ENCODE results near the gene SV2B.

Gene SV2B

DNA sequence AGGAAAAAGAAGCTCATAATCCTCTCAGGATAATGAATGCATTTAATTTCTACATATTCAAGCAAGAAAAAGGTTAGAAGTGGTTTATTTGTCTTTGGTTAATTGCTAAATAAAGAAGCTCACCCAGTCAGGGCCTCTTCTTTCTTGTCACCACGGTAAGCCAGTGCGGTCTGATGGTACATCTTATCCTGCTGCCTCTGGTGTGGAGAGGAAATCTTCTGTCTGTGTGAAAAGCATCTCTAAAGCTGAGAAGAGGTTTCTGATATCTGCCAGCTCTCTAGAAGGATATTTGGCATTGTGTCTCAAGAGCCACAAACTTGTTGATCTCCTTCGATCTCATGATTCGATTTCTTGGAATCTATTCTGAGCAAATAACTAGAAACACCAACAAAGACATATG is 144.9 kb downstream of the SV2B start:
- TF ChIP-seq, protein P1, sequence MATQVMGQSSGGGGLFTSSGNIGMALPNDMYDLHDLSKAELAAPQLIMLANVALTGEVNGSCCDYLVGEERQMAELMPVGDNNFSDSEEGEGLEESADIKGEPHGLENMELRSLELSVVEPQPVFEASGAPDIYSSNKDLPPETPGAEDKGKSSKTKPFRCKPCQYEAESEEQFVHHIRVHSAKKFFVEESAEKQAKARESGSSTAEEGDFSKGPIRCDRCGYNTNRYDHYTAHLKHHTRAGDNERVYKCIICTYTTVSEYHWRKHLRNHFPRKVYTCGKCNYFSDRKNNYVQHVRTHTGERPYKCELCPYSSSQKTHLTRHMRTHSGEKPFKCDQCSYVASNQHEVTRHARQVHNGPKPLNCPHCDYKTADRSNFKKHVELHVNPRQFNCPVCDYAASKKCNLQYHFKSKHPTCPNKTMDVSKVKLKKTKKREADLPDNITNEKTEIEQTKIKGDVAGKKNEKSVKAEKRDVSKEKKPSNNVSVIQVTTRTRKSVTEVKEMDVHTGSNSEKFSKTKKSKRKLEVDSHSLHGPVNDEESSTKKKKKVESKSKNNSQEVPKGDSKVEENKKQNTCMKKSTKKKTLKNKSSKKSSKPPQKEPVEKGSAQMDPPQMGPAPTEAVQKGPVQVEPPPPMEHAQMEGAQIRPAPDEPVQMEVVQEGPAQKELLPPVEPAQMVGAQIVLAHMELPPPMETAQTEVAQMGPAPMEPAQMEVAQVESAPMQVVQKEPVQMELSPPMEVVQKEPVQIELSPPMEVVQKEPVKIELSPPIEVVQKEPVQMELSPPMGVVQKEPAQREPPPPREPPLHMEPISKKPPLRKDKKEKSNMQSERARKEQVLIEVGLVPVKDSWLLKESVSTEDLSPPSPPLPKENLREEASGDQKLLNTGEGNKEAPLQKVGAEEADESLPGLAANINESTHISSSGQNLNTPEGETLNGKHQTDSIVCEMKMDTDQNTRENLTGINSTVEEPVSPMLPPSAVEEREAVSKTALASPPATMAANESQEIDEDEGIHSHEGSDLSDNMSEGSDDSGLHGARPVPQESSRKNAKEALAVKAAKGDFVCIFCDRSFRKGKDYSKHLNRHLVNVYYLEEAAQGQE (IDR thresholded peaks at IDR 0.05; ENCODE audit: insufficient read depth in 1 of 2, low read depth in 2 of 2, low read length in 2 of 2) = no peak
- TF ChIP-seq TAF1 (IDR thresholded peaks at IDR 0.05; ENCODE audit: borderline replicate concordance, insufficient read depth, low read length) = no peak
- no peak for TF ChIP-seq SIN3A (IDR thresholded peaks at IDR 0.05; ENCODE audit: borderline replicate concordance, insufficient read depth, low read length)
- TF ChIP-seq FOXP2 (optimal IDR thresholded peaks at IDR 0.05; ENCODE audit: borderline replicate concordance, extremely low read depth, extremely low read length, insufficient read depth) = no peak
- no peak for TF ChIP-seq POLR2AphosphoS5 (IDR thresholded peaks at IDR 0.05; ENCODE audit: low read depth, low read length)

DNA sequence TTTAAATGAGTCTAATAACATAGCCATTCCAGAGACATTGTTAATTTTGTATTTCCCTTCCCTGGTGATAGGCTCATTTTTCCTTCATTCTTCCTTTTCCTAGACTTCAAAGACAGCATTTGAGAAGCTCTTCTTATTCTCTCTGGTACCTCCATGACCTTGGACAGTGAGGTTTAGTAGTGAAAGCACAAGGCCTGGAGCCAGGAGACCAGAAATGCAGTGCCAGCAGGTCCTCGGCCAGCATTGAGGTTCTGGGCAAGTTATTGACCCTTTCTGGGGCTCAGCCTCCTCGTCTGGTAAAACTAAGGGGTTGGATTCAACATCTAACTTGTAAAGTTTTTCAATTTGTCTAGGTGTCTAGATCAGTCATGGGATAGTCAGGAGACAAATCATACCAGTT is 146.9 kb downstream of the SV2B start:
- TF ChIP-seq, protein P1 (IDR thresholded peaks at IDR 0.05; ENCODE audit: insufficient read depth in 1 of 2, low read depth in 2 of 2, low read length in 2 of 2) = no peak
- TF ChIP-seq FOXP2 (optimal IDR thresholded peaks at IDR 0.05; ENCODE audit: borderline replicate concordance, extremely low read depth, extremely low read length, insufficient read depth) (no peak), TAF1 (IDR thresholded peaks at IDR 0.05; ENCODE audit: borderline replicate concordance, insufficient read depth, low read length) (no peak), SIN3A (IDR thresholded peaks at IDR 0.05; ENCODE audit: borderline replicate concordance, insufficient read depth, low read length) (no peak), POLR2AphosphoS5 (IDR thresholded peaks at IDR 0.05; ENCODE audit: low read depth, low read length) (no peak)

DNA sequence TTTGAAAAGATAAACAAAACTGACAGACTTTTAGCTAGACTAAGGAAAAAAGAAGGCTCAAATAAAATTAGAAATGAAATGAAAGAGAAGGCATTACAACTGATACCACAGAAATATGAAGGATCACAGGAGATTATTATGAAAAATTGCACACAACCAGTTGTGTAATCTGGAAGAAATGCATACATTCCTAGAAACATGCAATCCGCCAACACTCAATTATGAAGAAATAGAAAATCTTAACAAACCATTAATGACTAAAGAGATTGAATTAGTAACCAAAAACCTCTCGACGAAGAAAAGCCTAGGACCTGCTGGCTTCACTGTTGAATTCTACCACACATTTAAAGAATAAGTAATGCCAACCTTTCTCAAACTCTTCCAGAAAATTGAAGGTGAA is 149.5 kb downstream of the SV2B start:
- TF ChIP-seq FOXP2 (optimal IDR thresholded peaks at IDR 0.05; ENCODE audit: borderline replicate concordance, extremely low read depth, extremely low read length, insufficient read depth) = no peak
- TF ChIP-seq, protein P1 (IDR thresholded peaks at IDR 0.05; ENCODE audit: insufficient read depth in 1 of 2, low read depth in 2 of 2, low read length in 2 of 2) = no peak

DNA sequence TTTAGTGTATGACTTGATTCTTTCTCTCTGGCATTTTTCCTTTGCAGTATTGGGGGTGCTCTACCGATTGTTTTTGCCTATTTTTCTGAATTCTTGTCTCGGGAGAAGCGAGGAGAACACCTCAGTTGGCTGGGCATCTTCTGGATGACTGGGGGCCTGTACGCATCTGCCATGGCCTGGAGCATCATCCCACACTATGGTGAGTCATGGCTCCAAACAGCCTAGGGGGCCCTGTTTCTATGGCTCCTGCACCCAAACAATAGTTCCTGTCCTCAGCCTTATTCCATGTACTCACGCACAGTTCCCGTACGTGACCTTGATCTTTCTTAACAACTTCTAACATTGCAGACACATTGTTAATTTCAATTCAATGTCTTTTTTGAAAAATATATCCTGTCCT is 152.3 kb downstream of the SV2B start:
- no peak for TF ChIP-seq TAF1 (IDR thresholded peaks at IDR 0.05; ENCODE audit: borderline replicate concordance, insufficient read depth, low read length)
- no peak for TF ChIP-seq POLR2AphosphoS5 (IDR thresholded peaks at IDR 0.05; ENCODE audit: low read depth, low read length)
- TF ChIP-seq, protein P1 (IDR thresholded peaks at IDR 0.05; ENCODE audit: insufficient read depth in 1 of 2, low read depth in 2 of 2, low read length in 2 of 2) = no peak
- TF ChIP-seq SIN3A (IDR thresholded peaks at IDR 0.05; ENCODE audit: borderline replicate concordance, insufficient read depth, low read length) = no peak
- no peak for TF ChIP-seq FOXP2 (optimal IDR thresholded peaks at IDR 0.05; ENCODE audit: borderline replicate concordance, extremely low read depth, extremely low read length, insufficient read depth)

DNA sequence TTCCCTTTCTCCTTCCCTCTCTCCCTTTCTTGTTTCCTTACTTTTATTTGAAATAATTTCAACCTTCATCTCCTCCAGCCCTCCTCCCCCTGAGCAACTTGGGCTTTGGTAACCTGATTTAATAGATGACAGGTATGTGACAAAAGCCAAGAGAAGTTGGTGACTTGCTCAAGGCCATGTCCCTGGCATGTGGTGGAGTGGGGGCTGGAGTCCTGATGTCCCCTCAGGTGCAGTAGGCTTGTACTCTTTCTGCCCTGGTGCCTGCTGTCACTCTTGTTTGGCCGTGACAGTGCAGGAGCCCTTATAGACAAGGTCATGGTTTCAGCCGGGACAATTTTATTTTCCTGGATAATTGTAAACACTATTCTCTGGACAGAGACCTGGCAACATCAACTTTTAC is 152.7 kb downstream of the SV2B start:
- no peak for TF ChIP-seq SIN3A (IDR thresholded peaks at IDR 0.05; ENCODE audit: borderline replicate concordance, insufficient read depth, low read length)
- no peak for TF ChIP-seq FOXP2 (optimal IDR thresholded peaks at IDR 0.05; ENCODE audit: borderline replicate concordance, extremely low read depth, extremely low read length, insufficient read depth)
- TF ChIP-seq TAF1 (IDR thresholded peaks at IDR 0.05; ENCODE audit: borderline replicate concordance, insufficient read depth, low read length) = no peak
- TF ChIP-seq, protein P1 (IDR thresholded peaks at IDR 0.05; ENCODE audit: insufficient read depth in 1 of 2, low read depth in 2 of 2, low read length in 2 of 2) = no peak
- no peak for TF ChIP-seq POLR2AphosphoS5 (IDR thresholded peaks at IDR 0.05; ENCODE audit: low read depth, low read length)

All from PFSK-1 (cell line).